GM21526 (cell line): ENCODE results near the gene GNA15.

Experiments
- ATAC-seq: cut with Tn5 transposase; IDR thresholded peaks from one replicate; pipeline ENCODE4 v1.9.1; 2021; ENCODE audit warnings: moderate library complexity; ENCODE audit not compliant: unreplicated experiment, low FRiP score

The GNA15 gene

GRCh38 chr19:3206216-3206953, 70.6 kb downstream of the GNA15 start:
- no peak for ATAC-seq

- ATAC-seq = no peak
Observed at GRCh38 chr19:3207461-3208242, 71.8 kb downstream of the GNA15 start.

- ATAC-seq = no peak
Observed at GRCh38 chr19:3208317-3209207, 72.7 kb downstream of the GNA15 start.

- ATAC-seq = no peak
Observed at GRCh38 chr19:3210347-3211017, 74.6 kb downstream of the GNA15 start.

- no peak for ATAC-seq
Observed at GRCh38 chr19:3211191-3211590, 75.4 kb downstream of the GNA15 start.

- ATAC-seq = no peak
Observed at GRCh38 chr19:3213159-3213558, 77.3 kb downstream of the GNA15 start.
